K562 (cell line): ENCODE measurements around the gene PPP1R12C. TPM values are rescaled to one million over a fixed set of nuclear protein-coding genes. Genes with fewer than 3 reads are reported as not detected.

Source experiments
- ATF1 ChIP-seq, 2 experiments: fragments of 450-650 bp in 1 of 2; IDR thresholded peaks; 2 replicates each; pipeline ENCODE4 v1.6.1; 2016; ENCODE audit warnings: missing compliant biosample characterization in 1 of 2, missing genetic modification characterization in 1 of 2
- CREB1 ChIP-seq, 2 experiments: sonication (generic) in 1 of 2; formaldehyde crosslinking in 1 of 2; IDR thresholded peaks; 2 replicates each; pipeline versions ENCODE4 v1.6.1 to v1.8.0; 2012 to 2022; ENCODE audit warnings: inconsistent platforms in 1 of 2, mild to moderate bottlenecking in 1 of 2, missing genetic modification reagents in 1 of 2, moderate library complexity in 1 of 2
- ELF2 ChIP-seq: fragments of 250-450 bp; sonication (Bioruptor Pico); IDR thresholded peaks from 2 replicates; pipeline ENCODE4 v1.5.0; 2021; ENCODE audit warnings: mild to moderate bottlenecking
- FOXO4 ChIP-seq: fragments of 450-650 bp; formaldehyde crosslinking; IDR thresholded peaks from 2 replicates; pipeline ENCODE4 v1.4.0; 2020; ENCODE audit warnings: mild to moderate bottlenecking, moderate library complexity
- HMBOX1 ChIP-seq: sonication (generic); IDR thresholded peaks from 2 replicates; pipeline ENCODE4 v1.6.1; 2016
- KDM4B ChIP-seq, 2 experiments: fragments of 450-650 bp in 1 of 2; sonication (generic) in 1 of 2; IDR thresholded peaks; 2 replicates each; pipeline ENCODE4 v1.6.1; 2016 to 2017; ENCODE audit warnings: borderline replicate concordance in 2 of 2, antibody characterized with exemption in 1 of 2, low read depth in 1 of 2, mild to moderate bottlenecking in 1 of 2
- MITF ChIP-seq: IDR thresholded peaks from 2 replicates; pipeline ENCODE4 v1.6.1; 2014; ENCODE audit warnings: antibody characterized with exemption
- NCOA1 ChIP-seq: fragments of 450-650 bp; IDR thresholded peaks from 2 replicates; pipeline ENCODE4 v1.6.1; 2016; ENCODE audit warnings: low read depth
- NR2C2 ChIP-seq, 2 experiments: fragments of 200-800 bp in 1 of 2; sonication (Bioruptor generic) in 1 of 2; sonication (generic) in 1 of 2; formaldehyde crosslinking in 1 of 2; IDR thresholded peaks; 2 replicates each; pipeline versions ENCODE4 v1.6.1 to v1.8.0; 2016 to 2022; ENCODE audit warnings: mild to moderate bottlenecking in 1 of 2, missing compliant biosample characterization in 1 of 2, missing genetic modification characterization in 1 of 2, missing genetic modification reagents in 1 of 2
- POLR2G ChIP-seq: fragments of 200-400 bp; formaldehyde crosslinking; IDR thresholded peaks from 2 replicates; pipeline ENCODE4 v1.6.1; 2017; ENCODE audit warnings: low read depth, mild to moderate bottlenecking, antibody characterized with exemption, low read length, moderate library complexity
- SMAD4 ChIP-seq: fragments of 250-450 bp; sonication (Bioruptor Pico); conservative IDR thresholded peaks from 2 replicates; pipeline ENCODE4 v1.8.0; 2021; ENCODE audit warnings: inconsistent platforms, mild to moderate bottlenecking, moderate library complexity
- SMARCE1 ChIP-seq: fragments of 450-650 bp; IDR thresholded peaks from 2 replicates; pipeline ENCODE4 v1.7.1; 2016; ENCODE audit warnings: mild to moderate bottlenecking
- TBP ChIP-seq: optimal IDR thresholded peaks from 2 replicates; pipeline ENCODE3; 2011; ENCODE audit warnings: low read depth, low read length, improper control_type of control experiment
- TEAD1 ChIP-seq, 2 experiments: fragments of 450-650 bp in 1 of 2; sonication (generic) in 1 of 2; formaldehyde crosslinking; IDR thresholded peaks; 2 replicates each; pipeline versions ENCODE4 v1.4.0 to v1.8.0; 2020 to 2022; ENCODE audit warnings: mild to moderate bottlenecking in 2 of 2, missing genetic modification reagents in 1 of 2
- VEZF1 ChIP-seq: fragments of 200-800 bp; sonication (Bioruptor generic); IDR thresholded peaks from 2 replicates; pipeline ENCODE4 v1.6.1; 2017; ENCODE audit warnings: missing genetic modification characterization, missing compliant biosample characterization
- ZFP36 ChIP-seq: fragments of 150-350 bp; IDR thresholded peaks from 2 replicates; pipeline ENCODE4 v1.6.1; 2018; ENCODE audit warnings: low read length, low read depth; ENCODE audit not compliant: partially characterized antibody
- ZNF449 ChIP-seq: fragments of 250-450 bp; sonication (Bioruptor Pico); IDR thresholded peaks from 2 replicates; pipeline ENCODE4 v1.8.0; 2022; ENCODE audit warnings: moderate library complexity, mild to moderate bottlenecking, inconsistent platforms
- ZNF586 ChIP-seq: fragments of 450-650 bp; formaldehyde crosslinking; conservative IDR thresholded peaks from 2 replicates; pipeline ENCODE4 v1.4.0; 2020; ENCODE audit warnings: mild to moderate bottlenecking, moderate library complexity
- ZSCAN29 ChIP-seq: fragments of 450-650 bp; IDR thresholded peaks from 2 replicates; pipeline ENCODE4 v1.6.1; 2017
- ZSCAN32 ChIP-seq: fragments of 450-650 bp; formaldehyde crosslinking; IDR thresholded peaks from 2 replicates; pipeline ENCODE4 v1.4.0; 2020; ENCODE audit warnings: mild to moderate bottlenecking, moderate library complexity
- polyA plus RNA-seq, 8 experiments: library from polyadenylated mRNA; depleted of rRNA in 4 of 8; stranded (reverse) in 5 of 8; unstranded in 3 of 8; fragments of >200 nt; fragmentation: Nextera tagmentation in 2 of 8; fragmentation: Illumina TruSeq in 1 of 8; extraction: Ambion mirVana in 2 of 8; extraction: Trizol in 1 of 8; gene quantifications; 2 replicates each; pipeline versions ENCODE4 v1.2.1 to v1.2.3, GENCODE V29; 2011 to 2014; ENCODE audit warnings: inconsistent platforms in 1 of 8, missing spikeins in 1 of 8
- total RNA-seq, 7 experiments: library from RNA; depleted of rRNA in 6 of 7; stranded (reverse); fragments of >200 nt in 6 of 7; fragmentation: Illumina TruSeq in 2 of 7; extraction: Trizol in 2 of 7; gene quantifications; 2 replicates each; pipeline versions ENCODE4 v1.2.1 to v1.2.3, GENCODE V29; 2011 to 2021; ENCODE audit warnings: low replicate concordance in 1 of 7

The PPP1R12C gene
- total and polyA plus RNA-seq, 9 of the 15 experiments (the other 6 are each of a cell fraction or from before 2014, with no cell fraction given), result 1.8 to 136 (median 33.7) TPM

GRCh38 chr19:55160128-55160985, 42.9 kb upstream of the PPP1R12C start (continued):
- 0 out of 4 replicates have a peak, but pooled peaks of 1 of the 2 experiments have one; percentile 67 for TF ChIP-seq KDM4B (IDR thresholded peaks at IDR 0.05; ENCODE audit: borderline replicate concordance in 2 of 2, low read depth in 1 of 2)
- peak; percentile 82 for TF ChIP-seq CREB1 (IDR thresholded peaks at IDR 0.05)
- TF ChIP-seq CREB1 (CRISPR knock-in tag; IDR thresholded peaks at IDR 0.05), result peak; percentile 94
- TF ChIP-seq ZNF449 (CRISPR knock-in tag), result no peak
- peak; percentile 30 for TF ChIP-seq TBP
- TF ChIP-seq VEZF1 (CRISPR knock-in tag), result peak; percentile 88
- peak; percentile 59; the same call in 1 of the 2 replicates for TF ChIP-seq ATF1 (CRISPR knock-in tag; IDR thresholded peaks at IDR 0.05)
- TF ChIP-seq ATF1 (tag; IDR thresholded peaks at IDR 0.05), result peak; percentile 81
- no peak for TF ChIP-seq HMBOX1
- no peak for TF ChIP-seq ZSCAN32
- no peak for TF ChIP-seq ELF2 (CRISPR knock-in tag)
- peak; percentile 21 for TF ChIP-seq ZFP36
- peak; percentile 83 for TF ChIP-seq SMAD4 (CRISPR knock-in tag)
- peak; percentile 69 for TF ChIP-seq POLR2G
- TF ChIP-seq SMARCE1, result no peak
- no peak for TF ChIP-seq NCOA1
- TF ChIP-seq ZNF586 (CRISPR knock-in tag), result no peak
- TF ChIP-seq ZSCAN29, result no peak
- peak; percentile 49; the same call in 1 of the 2 replicates for TF ChIP-seq MITF
- no peak for TF ChIP-seq NR2C2 (CRISPR knock-in tag; IDR thresholded peaks at IDR 0.05)
- TF ChIP-seq NR2C2 (tag; IDR thresholded peaks at IDR 0.05), result no peak
- TF ChIP-seq TEAD1 (CRISPR knock-in tag; IDR thresholded peaks at IDR 0.05), result 0 out of 4 replicates have a peak, but pooled peaks of 1 of the 2 experiments have one; percentile 39
- no peak for TF ChIP-seq FOXO4 (CRISPR knock-in tag)
